BLaER1 (cell line): ENCODE measurements around the gene SLC5A11.

Source experiments
- H3K27ac ChIP-seq: shearing (Covaris generic); formaldehyde crosslinking; 2 replicates; pipeline ENCODE4 v1.8.1; 2022
- H3K27me3 ChIP-seq: shearing (Covaris generic); formaldehyde crosslinking; 2 replicates; pipeline ENCODE4 v1.8.1; 2022
- H3K36me3 ChIP-seq: shearing (Covaris generic); formaldehyde crosslinking; 2 replicates; pipeline ENCODE4 v1.8.1; 2022
- H3K4me1 ChIP-seq: shearing (Covaris generic); formaldehyde crosslinking; 2 replicates; pipeline ENCODE4 v1.8.1; 2022
- H3K4me2 ChIP-seq: shearing (Covaris generic); formaldehyde crosslinking; 2 replicates; pipeline ENCODE4 v1.8.1; 2022
- H3K4me3 ChIP-seq: shearing (Covaris generic); formaldehyde crosslinking; 2 replicates; pipeline ENCODE4 v1.8.1; 2022
- H3K9ac ChIP-seq: shearing (Covaris generic); formaldehyde crosslinking; 2 replicates; pipeline ENCODE4 v1.8.1; 2022
- H3K9me3 ChIP-seq: shearing (Covaris generic); formaldehyde crosslinking; 2 replicates; pipeline ENCODE4 v1.8.1; 2022
- H4K20me1 ChIP-seq: shearing (Covaris generic); formaldehyde crosslinking; 2 replicates; pipeline ENCODE4 v1.8.1; 2022
- Cebpa-rat ChIP-seq: shearing (Covaris generic); IDR thresholded peaks from 2 replicates; pipeline ENCODE4 v1.8.1; 2022

The SLC5A11 gene

GRCh38 chr16:24955975-24956731, 110.4 kb downstream of the SLC5A11 start:
- Histone ChIP-seq H3K9ac (no peak overlapping the region), H3K4me2 (no peak overlapping the region), H3K27ac (no peak overlapping the region), H3K36me3 (peaks cover 100% of the 10 kb centered on the region), H3K27me3 (no peaks in the 10 kb centered on the region), H3K4me3 (no peak overlapping the region), H3K9me3 (no peaks in the 10 kb centered on the region), H4K20me1 (peaks cover 44% of the 10 kb centered on the region), H3K4me1 (no peaks in the 10 kb centered on the region)
- TF ChIP-seq Cebpa-rat = no peak

- Histone ChIP-seq H3K9me3 (peaks cover 2% of the 10 kb centered on the region; the same call in 1 of the 2 replicates), H4K20me1 (peaks cover 44% of the 10 kb centered on the region), H3K9ac (no peak overlapping the region), H3K4me3 (no peak overlapping the region), H3K27ac (no peak overlapping the region), H3K36me3 (peaks cover 100% of the 10 kb centered on the region), H3K27me3 (no peaks in the 10 kb centered on the region), H3K4me1 (no peaks in the 10 kb centered on the region), H3K4me2 (no peak overlapping the region)
- no peak for TF ChIP-seq Cebpa-rat
Observed at GRCh38 chr16:24957887-24958286, 112.1 kb downstream of the SLC5A11 start.
